AG09309 (cell line): Measurements from ENCODE around the gene MPRIP.
A peak's percentile ranks its signal among the peaks of the same experiment; 100 is the strongest.
"Not testable (repeated sequence)": the region's sequence is repeated elsewhere in the genome, so short reads cannot be mapped to it uniquely, and the experiment has no call there.

Experiments
- DNase-seq: peaks from one replicate; pipeline ENCODE4 v3.0.0-alpha.2; 2010; ENCODE audit warnings: low read depth
- H3K4me3 ChIP-seq: 2 replicates; pipeline ENCODE4 v1.5.1; 2011; ENCODE audit warnings: mild to moderate bottlenecking, low read depth, low read length, moderate library complexity; ENCODE audit not compliant: control insufficient read depth
- TF ChIP-seq, protein P1 (sequence below): IDR thresholded peaks from 2 replicates; pipeline ENCODE4 v1.5.1; 2011; ENCODE audit warnings: mild to moderate bottlenecking, low read depth, low read length, inconsistent platforms; ENCODE audit not compliant: insufficient read depth, control insufficient read depth; ENCODE audit errors: missing control alignments

The MPRIP gene

DNA sequence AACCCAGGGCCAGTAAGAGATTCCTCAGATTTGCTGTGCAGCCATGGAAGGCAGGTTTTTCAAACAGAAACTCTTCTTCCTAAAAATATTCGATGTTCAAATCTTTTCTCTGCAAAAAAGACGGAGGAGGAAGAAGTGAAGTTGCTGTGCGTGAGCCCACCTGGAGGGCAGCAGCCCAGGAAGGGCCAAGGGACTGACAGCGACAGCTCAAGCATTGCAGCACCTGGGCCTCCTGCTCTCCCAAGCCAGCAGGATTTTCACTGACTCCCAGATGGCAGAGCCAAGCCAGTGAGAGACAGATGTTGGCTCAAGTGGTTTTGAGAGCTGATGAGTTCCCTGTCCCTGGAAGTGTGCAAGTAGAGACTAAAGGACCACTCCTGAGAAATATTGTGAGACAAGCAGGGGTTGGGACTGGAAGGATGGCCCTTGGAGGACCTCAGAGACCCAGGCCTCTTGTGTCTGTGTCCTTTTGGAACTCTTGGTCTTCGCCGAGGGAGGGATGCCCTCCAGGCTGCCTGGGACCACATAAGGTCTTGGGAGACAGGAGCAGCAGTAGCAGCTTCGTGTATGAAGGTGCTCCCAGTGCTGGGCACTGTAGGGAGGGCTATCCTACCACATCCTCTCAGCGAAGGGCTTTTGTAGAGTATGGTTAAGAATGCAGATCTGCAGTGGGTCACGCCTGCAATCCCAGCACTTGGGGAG lies 41.0 kb upstream of the MPRIP start:
- no peak overlapping the region for H3K4me3 ChIP-seq
- TF ChIP-seq, protein P1, sequence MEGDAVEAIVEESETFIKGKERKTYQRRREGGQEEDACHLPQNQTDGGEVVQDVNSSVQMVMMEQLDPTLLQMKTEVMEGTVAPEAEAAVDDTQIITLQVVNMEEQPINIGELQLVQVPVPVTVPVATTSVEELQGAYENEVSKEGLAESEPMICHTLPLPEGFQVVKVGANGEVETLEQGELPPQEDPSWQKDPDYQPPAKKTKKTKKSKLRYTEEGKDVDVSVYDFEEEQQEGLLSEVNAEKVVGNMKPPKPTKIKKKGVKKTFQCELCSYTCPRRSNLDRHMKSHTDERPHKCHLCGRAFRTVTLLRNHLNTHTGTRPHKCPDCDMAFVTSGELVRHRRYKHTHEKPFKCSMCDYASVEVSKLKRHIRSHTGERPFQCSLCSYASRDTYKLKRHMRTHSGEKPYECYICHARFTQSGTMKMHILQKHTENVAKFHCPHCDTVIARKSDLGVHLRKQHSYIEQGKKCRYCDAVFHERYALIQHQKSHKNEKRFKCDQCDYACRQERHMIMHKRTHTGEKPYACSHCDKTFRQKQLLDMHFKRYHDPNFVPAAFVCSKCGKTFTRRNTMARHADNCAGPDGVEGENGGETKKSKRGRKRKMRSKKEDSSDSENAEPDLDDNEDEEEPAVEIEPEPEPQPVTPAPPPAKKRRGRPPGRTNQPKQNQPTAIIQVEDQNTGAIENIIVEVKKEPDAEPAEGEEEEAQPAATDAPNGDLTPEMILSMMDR, result no peak
- DNase-seq, result no peak

DNA sequence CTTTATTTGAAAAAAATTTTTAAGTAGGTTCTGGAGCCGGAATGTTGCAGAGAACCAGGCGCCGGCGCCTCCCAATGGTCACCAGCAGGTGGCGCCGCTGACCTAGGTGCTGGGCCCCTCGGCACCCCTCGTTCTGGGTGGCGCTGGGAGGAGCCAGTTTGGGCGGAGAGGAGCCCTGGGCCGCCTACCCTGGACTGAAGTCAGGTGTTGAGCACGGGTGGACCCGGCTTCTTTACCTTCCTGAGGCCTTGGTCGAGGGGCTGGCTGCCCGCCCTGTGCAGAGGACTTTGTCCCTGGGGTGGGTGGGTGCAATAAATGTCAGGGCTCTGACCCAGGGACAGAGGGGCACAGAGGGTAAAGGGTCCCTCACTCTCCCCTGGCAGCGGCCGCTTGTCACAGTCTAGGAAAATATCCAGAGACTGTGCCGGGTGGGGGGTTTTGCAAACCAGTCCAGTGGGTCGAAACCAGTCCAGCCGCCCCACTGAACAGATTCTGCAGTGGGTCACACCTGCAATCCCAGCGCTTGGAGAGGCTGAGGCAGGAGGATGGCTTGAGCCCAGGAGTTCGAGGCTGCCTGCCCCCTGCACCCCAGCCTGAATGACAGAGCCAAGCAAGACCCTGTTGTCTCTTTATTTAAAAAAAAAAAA lies 40.3 kb upstream of the MPRIP start:
- H3K4me3 ChIP-seq, result no peak overlapping the region
- no peak for DNase-seq
- TF ChIP-seq, protein P1, result peak; percentile 98

DNA sequence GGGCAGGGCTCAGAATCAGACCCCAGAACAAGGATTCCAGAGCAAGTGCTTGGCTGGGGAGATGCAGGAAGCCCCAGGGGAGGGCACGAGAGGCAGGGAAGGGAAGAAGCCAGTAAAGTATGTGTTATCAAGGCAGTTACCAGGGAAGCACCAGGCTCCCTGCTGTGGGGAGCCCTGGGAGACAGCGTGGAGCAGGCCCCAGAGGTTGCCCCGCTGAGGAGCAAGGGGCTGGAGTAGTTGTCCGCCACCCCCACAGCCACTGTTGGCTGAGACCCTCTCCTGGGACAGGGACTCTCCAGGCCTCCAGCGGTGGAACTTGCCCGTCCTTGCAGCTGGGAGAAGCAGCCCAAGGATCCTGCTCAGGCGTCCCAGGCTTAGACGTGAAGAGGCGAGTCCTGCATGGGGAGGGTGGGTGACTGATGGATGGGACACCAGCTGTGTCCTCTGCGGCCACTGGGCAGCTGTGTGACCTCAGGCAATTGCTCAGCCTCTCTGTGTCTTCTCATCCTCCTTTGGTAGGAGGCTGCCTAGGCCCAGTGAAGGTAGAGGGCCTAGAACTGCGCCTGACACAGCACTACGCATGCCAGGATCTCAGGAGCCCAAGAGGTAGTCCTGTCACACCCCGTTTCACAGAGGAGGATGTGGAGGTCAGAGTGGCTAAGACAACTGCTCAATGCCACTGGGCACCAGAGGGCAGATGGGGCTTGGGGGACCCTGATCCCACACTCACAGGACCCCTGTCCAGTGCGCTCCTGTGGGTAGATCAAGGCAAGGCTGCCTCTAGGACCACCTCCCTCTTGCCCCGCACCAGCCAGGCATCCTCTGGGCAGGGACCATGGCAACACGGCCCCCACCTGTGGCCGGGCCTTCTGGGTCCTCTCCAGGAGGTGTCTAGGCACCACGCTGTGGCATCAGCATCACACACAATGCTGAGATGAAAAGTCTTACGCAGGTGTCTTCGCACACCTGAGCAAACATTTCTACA lies 39.2 kb upstream of the MPRIP start:
- DNase-seq, result not testable (repeated sequence)

DNA sequence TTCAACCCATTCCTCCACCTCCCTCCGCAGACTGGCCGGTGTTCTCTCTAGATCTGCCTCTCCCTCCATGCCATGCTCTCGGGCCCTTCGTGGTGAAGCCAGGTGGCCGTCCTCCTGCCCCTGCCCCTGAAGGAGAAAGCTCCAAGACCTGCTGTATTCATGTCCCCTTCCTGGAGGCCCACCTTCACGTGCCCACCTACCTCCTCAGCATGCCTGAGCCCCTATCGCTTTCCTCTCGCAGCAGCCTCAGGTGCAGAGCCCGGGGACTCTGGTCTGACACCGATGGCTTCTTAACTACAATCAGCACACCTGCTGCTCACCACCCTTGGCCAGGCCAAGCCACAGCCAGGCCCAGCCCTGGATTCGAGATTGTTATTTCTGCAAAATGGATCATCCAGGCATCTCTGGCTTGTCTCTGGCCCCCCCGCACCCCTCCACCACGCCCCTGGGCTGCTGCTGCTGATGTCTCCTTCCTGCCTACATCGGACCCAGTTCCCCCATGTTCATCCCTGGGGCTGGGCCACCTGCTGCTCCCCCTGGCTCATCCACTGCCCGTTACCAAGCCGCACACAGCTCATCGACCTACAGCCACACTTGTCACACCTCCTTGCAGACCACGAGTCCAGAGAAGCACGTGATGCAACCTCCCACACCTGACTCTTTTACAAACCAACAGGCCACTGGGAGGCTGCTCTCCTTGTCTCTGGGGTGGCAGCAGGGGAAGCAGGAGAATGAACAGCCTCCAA lies 37.8 kb upstream of the MPRIP start:
- no peak for DNase-seq
- H3K4me3 ChIP-seq, result no peak overlapping the region
- TF ChIP-seq, protein P1, result no peak

More for the DNA sequence above, 39.2 kb upstream of the MPRIP start:
- not testable (repeated sequence) for H3K4me3 ChIP-seq

DNA sequence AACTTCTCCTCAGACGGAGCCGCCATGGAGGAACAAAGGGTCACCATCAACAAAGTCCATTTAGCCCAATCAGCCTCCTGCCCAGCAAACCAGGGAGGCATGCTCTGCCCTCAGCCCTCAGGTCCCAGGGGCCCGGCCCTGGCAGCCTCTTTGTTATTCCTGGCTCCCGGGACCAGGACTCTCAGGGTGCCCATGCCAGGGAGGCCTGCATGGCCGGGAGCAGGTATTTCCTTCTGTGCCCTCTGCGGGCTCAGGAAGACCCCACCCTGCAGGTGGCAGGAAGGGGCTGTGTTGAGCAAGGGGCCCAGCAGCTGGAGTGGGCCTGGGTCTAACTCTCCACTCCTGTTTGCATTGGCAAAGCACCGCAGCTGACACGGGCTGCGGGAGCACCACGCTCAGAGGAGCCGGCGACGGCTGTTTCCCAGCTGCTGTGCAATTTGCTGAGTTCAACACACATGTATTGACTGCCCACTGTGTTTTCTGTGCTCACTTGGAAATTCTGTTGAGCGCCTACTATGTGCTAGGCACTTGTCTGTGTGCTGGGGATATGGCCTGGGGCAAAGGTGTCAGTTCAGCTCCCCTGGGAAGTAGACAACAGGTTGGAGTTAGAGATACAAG lies 37.2 kb upstream of the MPRIP start:
- DNase-seq, H3K4me3 ChIP-seq: not testable (repeated sequence)

DNA sequence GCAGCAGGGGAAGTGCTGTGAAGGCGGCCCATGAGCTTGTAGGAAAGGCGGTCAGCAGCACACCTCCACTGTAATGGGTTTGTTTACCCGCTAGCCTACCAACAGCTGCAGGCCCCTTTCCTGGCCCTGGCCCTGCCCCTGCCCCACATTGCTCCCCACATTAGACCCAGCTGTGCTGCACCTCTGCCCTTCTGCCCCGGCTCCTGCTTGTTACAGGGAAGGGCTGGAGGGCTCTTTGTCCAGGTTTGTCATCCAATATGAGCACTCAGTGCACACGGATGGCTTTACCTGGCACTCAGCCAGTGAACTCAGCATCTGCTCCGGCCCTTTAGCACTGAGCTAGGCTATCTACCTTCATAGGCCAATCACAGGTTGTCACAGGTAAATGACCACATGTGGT lies 34.4 kb upstream of the MPRIP start:
- H3K4me3 ChIP-seq, DNase-seq: not testable (repeated sequence)

DNA sequence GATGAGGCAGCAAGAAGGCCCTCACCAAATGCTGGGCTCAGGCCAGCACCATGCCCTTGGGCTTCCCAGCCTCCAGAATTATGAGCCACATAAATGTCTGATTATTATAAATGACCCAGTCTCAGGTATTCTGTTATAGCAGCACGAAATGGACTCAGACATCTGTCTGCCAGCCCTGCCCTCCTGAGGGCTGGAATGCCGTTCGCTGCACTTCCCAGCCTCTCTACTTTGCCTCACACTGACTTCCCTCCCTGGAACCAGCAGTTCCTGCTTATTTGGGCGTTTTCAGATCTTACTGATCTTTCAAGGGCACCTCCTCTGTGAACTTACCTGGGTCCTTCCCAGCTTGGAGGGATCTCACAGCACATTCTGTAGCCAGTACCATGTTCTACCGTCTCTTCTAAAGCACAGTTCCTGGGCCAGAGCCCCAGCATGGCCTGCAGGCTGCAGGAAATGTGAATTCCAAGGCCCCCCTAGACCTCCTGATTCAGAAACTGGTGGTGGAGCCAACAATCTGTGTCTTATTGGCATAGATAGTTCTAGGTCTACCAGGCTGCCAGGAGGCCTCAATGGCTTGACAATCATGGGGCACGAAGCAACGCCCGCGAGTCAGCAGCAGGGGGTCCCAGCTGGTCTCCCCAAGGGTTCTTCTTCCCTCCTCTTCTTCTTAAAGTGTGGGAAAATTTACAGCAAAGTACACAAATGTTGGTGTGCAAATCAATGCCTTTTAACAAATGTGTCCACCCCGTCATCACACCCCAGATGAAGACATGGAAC lies 33.4 kb upstream of the MPRIP start:
- H3K4me3 ChIP-seq, DNase-seq: not testable (repeated sequence)

DNA sequence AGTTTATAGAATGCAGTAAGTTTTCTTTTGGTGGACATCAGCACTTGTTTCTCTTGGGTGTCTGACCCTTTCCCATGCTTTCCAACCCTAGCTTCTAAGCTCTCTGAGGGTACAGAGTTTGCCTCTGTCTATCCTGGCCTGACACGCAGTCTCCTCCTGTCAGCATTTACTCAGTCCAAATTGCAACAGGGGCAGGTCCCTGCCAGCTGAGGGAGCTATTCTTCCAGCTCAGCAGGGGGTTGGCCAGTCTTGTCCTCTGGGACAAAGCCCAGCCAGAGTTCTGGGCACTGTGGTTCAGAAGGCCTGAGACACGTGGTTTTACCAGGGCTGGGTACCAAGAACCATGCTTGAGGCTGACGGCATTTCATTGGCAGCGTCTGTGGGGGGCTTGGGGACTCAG lies 32.3 kb upstream of the MPRIP start:
- not testable (repeated sequence) for DNase-seq, H3K4me3 ChIP-seq
- TF ChIP-seq, protein P1, result peak; percentile 8

DNA sequence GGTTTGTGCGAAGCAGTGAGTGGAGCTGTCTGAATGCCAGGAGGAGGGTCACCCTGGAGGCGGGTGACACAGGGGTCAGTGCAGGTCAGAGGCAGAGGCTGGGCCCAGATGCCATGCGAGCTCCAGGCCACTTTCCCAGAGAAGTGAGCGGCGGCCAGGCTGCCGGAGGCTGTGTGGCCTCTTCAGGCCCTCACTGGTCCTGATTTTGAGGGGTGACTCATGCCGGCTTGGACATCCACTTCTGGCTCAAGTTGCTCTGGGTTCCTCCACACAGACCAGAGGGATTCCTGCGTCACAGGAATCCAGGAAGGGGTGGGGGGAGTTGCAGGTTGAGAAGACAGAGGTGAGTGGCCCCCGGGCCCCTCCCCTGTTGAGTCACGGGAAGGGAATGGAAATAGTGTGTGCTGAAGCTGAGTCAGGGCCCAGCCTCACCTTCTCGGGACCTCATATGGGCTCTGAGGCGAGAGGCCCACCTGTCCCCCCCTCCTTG lies 31.7 kb upstream of the MPRIP start:
- H3K4me3 ChIP-seq, DNase-seq: not testable (repeated sequence)

DNA sequence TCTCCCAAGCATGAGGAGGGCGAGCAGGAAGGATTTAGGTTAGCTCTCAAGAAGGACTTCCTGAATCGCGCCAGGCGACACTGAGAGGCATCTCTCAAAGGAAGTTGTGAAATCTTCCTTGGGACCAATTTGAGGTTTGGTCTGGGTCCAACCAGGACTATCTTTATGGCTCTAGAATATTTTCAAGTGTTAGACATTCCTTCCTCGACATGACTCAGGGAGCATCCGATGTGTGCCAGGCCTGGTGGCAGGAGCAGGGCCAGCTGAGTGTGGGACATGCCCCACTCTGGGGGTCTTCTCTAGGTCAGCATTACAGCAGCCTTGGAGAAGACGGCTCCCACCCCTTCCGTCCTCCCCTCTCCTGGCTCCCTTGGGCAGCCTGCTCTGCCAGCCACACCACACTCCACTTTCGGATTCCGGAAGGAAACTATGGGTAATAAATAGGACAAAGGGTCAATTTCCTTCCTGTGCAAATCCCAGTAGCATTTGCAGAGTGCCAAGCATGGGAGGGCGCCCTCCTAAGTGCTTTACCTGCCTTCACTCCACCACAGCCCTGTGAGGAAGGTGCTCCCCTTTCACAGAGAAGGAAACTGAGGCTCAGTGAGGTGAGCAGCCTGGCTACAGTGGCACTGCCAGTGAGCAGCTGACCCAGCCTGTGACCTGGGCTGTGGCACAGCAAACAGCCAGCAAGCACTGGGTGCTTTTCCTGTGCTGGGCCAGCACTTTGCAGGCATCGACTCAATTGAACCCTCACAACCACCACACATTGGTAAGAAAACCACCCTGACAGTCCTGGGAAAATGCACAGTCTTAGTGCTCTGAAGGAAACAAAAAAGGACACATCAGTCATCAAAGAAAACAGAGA lies 31.0 kb upstream of the MPRIP start:
- DNase-seq, result peak; percentile 84
- H3K4me3 ChIP-seq, result not testable (repeated sequence)
